Measurements from ENCODE around the gene PTPRB. TPM values are rescaled to one million over a fixed set of nuclear protein-coding genes. Genes with fewer than 3 reads are reported as not detected.

Gene PTPRB
- total and polyA plus RNA-seq, 2 donors from 2014 or later, result 13.5 to 71.6 TPM

DNA sequence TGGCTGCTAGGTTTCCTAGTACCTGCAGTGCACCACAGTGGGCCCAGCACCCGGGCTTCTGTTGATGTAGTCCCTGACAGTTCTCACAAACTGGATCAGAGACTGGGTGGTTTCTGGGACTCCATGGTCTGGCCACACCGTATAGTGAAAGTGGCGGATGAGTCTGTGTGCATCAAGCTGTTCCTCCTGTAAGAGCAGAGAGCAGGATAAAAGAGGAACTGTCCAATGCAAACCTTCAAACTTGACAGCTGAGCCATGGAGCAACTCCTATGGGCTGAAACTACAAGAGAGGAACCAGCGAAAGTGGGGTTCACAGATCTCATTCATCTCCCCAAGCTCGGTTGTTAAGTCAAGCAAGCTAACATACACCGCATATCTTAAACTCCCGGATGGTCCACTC is 102.8 kb downstream of the PTPRB start:
- Histone ChIP-seq H3K4me3 (ENCODE audit: low read length in 3 of 3) (no peak overlapping the region), H3K9ac (ENCODE audit: low read length in 3 of 3) (no peak overlapping the region), H3K27ac (ENCODE audit: low read depth in 2 of 2, low read length in 2 of 2) (no peak overlapping the region), H3K9me3 (ENCODE audit: control insufficient read depth in 2 of 3, insufficient read depth in 1 of 3, low read length in 3 of 3) (no peaks in the 10 kb centered on the region), H3K4me1 (ENCODE audit: control insufficient read depth in 2 of 3, insufficient read depth in 2 of 3, low read depth in 1 of 3, low read length in 3 of 3) (no peaks in the 10 kb centered on the region), H3K36me3 (ENCODE audit: control insufficient read depth in 2 of 3, insufficient read depth in 3 of 3, low read length in 3 of 3) (no peaks in the 10 kb centered on the region), H3K27me3 (ENCODE audit: control insufficient read depth, insufficient read depth, low read length) (no peaks in the 10 kb centered on the region)
- TF ChIP-seq, protein P1, sequence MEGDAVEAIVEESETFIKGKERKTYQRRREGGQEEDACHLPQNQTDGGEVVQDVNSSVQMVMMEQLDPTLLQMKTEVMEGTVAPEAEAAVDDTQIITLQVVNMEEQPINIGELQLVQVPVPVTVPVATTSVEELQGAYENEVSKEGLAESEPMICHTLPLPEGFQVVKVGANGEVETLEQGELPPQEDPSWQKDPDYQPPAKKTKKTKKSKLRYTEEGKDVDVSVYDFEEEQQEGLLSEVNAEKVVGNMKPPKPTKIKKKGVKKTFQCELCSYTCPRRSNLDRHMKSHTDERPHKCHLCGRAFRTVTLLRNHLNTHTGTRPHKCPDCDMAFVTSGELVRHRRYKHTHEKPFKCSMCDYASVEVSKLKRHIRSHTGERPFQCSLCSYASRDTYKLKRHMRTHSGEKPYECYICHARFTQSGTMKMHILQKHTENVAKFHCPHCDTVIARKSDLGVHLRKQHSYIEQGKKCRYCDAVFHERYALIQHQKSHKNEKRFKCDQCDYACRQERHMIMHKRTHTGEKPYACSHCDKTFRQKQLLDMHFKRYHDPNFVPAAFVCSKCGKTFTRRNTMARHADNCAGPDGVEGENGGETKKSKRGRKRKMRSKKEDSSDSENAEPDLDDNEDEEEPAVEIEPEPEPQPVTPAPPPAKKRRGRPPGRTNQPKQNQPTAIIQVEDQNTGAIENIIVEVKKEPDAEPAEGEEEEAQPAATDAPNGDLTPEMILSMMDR (IDR thresholded peaks at IDR 0.05; ENCODE audit: borderline replicate concordance, extremely low read depth, insufficient read depth), result no peak
- DNase-seq (no peak), FAIRE-seq (no peak)
- intact Hi-C loops (cut with DNase I), result no loop called here

DNA sequence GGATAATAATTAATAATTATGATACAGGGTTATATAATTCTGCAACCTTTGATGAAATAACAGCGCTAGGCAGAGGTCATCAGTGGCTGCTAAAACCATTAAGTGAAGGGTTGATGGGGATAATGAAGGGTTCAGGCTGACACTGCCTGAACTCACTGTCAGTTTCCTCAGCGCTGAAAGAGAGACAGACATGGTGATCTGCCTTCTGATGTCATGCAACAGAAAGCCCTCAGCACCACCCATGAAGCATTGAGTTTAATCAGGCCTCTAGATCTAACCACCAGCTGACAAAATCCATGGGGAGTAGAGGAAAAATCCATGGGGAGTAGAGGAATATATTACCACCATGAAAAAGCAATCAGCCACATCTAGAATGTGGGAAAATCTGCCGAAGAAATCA is 107.6 kb downstream of the PTPRB start:
- Histone ChIP-seq H3K9ac (ENCODE audit: low read length in 3 of 3) (no peak overlapping the region), H3K27me3 (ENCODE audit: control insufficient read depth, insufficient read depth, low read length) (no peaks in the 10 kb centered on the region), H3K4me3 (ENCODE audit: low read length in 3 of 3) (no peak overlapping the region), H3K9me3 (ENCODE audit: control insufficient read depth in 2 of 3, insufficient read depth in 1 of 3, low read length in 3 of 3) (no peaks in the 10 kb centered on the region), H3K4me1 (ENCODE audit: control insufficient read depth in 2 of 3, insufficient read depth in 2 of 3, low read depth in 1 of 3, low read length in 3 of 3) (no peaks in the 10 kb centered on the region), H3K27ac (ENCODE audit: low read depth in 2 of 2, low read length in 2 of 2) (no peak overlapping the region), H3K36me3 (ENCODE audit: control insufficient read depth in 2 of 3, insufficient read depth in 3 of 3, low read length in 3 of 3) (no peaks in the 10 kb centered on the region)
- intact Hi-C loops (cut with DNase I), result no loop called here
- DNase-seq (no peak), FAIRE-seq (no peak)
- TF ChIP-seq, protein P1 (IDR thresholded peaks at IDR 0.05; ENCODE audit: borderline replicate concordance, extremely low read depth, insufficient read depth), result no peak

DNA sequence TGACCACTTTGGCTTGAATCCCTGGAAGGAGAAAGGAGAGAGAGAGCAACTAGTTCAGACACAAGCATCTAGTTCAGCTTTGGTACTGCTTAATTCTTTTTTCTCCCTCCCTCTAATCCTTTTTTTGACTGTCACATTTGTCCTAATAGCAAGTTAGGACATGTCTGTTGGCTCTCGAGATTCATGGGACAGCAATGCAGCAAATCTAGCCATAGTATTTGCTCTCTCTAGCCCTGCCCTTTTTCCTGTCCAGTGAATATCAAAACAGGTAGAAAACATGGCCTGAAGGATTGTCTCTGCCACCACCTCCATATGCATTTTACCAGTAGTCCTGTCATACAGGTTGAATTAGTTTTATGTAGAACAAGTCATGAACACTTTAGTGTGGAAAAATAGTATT is 116.4 kb downstream of the PTPRB start:
- intact Hi-C loops (cut with DNase I), result no loop called here
- H3K4me3 ChIP-seq (ENCODE audit: low read length in 3 of 3), result no peak overlapping the region
- H3K27me3 ChIP-seq (ENCODE audit: control insufficient read depth, insufficient read depth, low read length), result no peaks in the 10 kb centered on the region
- no peak for DNase-seq
- no peaks in the 10 kb centered on the region for H3K4me1 ChIP-seq (ENCODE audit: control insufficient read depth in 2 of 3, insufficient read depth in 2 of 3, low read depth in 1 of 3, low read length in 3 of 3)
- no peak for FAIRE-seq
- H3K9ac ChIP-seq (ENCODE audit: low read length in 3 of 3), result no peak overlapping the region
- H3K9me3 ChIP-seq (ENCODE audit: control insufficient read depth in 2 of 3, insufficient read depth in 1 of 3, low read length in 3 of 3), result peaks cover 0 to 4% (median 0%) of the 10 kb centered on the region in 3 donors
- H3K27ac ChIP-seq (ENCODE audit: low read depth in 2 of 2, low read length in 2 of 2), result no peak overlapping the region
- no peaks in the 10 kb centered on the region for H3K36me3 ChIP-seq (ENCODE audit: control insufficient read depth in 2 of 3, insufficient read depth in 3 of 3, low read length in 3 of 3)
- TF ChIP-seq, protein P1 (IDR thresholded peaks at IDR 0.05; ENCODE audit: borderline replicate concordance, extremely low read depth, insufficient read depth), result no peak

DNA sequence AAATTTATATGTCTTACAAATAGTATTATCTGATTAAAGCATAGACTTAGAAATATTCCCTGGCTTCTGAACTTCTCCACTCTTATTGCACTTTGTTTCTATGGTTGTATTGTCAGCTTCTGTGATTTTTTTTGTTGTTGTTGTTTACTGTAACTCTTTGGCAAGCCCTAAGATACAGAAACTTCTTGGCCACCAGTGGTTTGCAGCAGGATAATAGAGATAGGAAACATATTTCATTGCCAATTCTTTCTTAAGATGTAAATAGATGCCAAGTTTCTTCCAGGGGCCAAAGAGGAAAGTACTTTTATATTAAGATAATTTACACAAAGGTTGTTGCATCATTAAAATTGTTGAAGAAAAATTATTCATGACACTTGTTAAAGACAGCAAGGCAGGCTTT is 123.8 kb downstream of the PTPRB start:
- H3K27ac ChIP-seq (ENCODE audit: low read depth in 2 of 2, low read length in 2 of 2), result no peak overlapping the region
- H3K4me1 ChIP-seq (ENCODE audit: control insufficient read depth in 2 of 3, insufficient read depth in 2 of 3, low read depth in 1 of 3, low read length in 3 of 3), result no peaks in the 10 kb centered on the region
- no peak overlapping the region for H3K4me3 ChIP-seq (ENCODE audit: low read length in 3 of 3)
- H3K9ac ChIP-seq (ENCODE audit: low read length in 3 of 3), result no peak overlapping the region
- no peak for FAIRE-seq
- intact Hi-C loops (cut with DNase I), result no loop called here
- no peaks in the 10 kb centered on the region for H3K27me3 ChIP-seq (ENCODE audit: control insufficient read depth, insufficient read depth, low read length)
- H3K9me3 ChIP-seq (ENCODE audit: control insufficient read depth in 2 of 3, insufficient read depth in 1 of 3, low read length in 3 of 3), result peaks cover 0 to under 1% (median 0%) of the 10 kb centered on the region in 3 donors
- TF ChIP-seq, protein P1 (IDR thresholded peaks at IDR 0.05; ENCODE audit: borderline replicate concordance, extremely low read depth, insufficient read depth), result no peak
- no peak for DNase-seq
- H3K36me3 ChIP-seq (ENCODE audit: control insufficient read depth in 2 of 3, insufficient read depth in 3 of 3, low read length in 3 of 3), result no peaks in the 10 kb centered on the region

Measured in kidney (tissue), 14 donors.